Measurements from ENCODE around the gene NCKIPSD.
A peak's percentile ranks its signal among the peaks of the same experiment; 100 is the strongest.

Gene NCKIPSD

DNA sequence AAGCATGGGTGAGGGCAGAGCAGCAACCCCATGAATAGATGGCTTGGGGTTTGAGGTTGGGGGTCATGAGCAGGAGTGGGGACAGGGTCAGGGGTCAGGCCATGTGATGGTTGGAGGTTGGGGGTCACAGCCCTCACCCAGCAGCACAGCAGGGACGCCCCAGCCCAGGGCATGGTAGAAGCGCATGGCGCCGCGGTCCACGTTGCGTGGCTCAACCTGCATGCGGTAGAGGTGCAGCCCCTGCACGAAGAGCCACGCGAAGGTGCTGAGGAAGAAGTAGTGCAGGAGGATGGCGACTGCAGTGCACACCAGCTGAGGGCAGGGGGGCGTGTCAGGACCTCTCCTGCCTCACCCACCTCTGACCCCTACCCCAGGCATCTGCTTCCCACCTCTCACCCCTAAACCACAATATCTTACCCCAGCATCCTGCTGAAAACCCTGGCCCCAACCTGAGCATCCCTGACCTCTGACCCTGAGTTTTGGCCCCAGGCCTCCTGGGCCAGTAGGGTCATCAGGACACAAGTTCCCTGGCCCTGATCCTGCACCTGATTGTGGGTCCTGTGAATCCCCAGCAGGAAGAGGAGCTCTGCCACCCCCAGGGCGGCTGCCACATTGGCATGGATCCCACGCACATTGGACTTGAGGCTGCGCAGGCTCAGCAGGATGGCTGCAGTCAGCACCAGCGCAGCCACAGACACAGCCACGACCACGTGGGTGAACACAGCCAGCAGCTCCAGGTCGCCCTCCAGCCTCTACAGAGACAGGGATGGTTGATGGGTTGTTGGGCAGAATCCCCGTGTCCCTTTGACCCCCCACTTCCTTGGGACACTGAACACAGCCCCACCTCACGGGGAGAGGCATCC lies 40.6 kb downstream of the NCKIPSD start:
- no peak for DNase-seq

DNA sequence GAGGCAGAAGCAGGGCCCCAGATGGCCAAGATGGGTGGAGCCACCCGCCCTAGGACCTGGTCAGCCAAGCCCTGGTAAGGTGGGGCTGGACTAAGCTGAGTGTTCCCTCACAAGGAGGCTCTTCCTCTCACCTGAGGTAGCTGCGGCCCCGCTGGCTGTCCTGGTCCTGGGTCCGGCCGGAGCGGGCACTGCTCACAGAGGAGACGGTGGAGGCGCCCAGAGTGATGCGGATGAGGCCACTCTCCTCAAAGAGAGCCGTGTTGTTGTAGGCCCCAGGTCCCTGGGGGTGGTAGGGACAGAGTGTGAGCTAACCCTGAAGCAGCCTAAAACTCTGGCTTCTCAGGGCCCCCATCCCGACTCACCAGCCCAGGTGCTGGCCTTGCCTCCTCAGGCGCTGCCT lies 43.1 kb downstream of the NCKIPSD start:
- DNase-seq, result no peak

DNA sequence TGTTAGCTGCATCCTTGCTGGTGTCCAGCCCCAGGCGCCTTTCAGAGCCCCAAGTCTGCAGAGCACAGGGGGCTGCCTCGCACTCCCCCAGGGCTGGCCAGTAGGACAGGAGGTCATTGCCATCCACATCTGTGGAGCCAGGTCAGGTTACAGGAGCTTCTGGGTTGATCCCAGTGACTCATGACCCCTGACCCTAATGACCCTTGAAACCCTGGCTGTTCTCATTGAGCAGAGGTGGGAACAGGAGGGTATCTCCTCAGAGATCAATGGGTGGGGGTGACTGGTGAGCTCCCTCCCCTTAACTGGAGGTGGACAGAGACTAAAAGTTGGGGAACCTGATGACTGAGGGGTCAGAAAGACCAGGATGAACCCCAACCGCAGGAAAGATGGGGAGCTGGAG lies 44.3 kb downstream of the NCKIPSD start:
- DNase-seq, result no peak

DNA sequence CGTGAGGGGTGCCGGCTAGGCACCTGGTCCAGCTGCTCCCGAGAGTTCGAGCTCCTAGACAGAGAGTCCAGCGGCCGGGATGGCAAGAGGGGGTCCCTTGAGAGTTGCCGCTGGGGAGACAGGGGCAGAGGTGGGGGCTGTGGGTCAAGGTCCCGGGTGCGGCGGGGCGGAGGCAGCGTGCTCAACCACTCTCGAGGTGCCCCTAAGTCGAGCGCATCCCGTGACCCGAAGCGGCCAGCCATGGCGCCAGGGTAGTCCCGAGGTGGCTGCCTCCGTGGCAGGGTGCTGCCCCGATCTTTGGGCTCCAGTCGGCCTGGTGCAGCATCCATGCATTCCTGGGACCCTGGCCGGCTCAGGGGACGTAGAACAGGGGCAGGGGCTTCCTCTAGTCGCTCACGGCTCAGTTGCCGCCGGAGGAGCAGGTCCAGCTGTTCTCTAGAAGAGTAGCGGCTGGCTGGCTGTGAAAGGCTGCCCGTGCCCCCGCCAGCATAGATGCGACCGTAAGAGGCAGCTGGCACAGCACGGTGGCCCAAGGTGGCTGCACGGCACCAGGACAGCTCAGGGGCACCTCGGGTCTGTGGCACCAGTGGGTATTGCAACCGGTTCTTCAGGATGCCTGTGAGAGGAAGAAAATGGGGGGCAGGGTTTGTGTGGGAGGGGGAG lies 45.6 kb downstream of the NCKIPSD start:
- DNase-seq, result no peak

DNA sequence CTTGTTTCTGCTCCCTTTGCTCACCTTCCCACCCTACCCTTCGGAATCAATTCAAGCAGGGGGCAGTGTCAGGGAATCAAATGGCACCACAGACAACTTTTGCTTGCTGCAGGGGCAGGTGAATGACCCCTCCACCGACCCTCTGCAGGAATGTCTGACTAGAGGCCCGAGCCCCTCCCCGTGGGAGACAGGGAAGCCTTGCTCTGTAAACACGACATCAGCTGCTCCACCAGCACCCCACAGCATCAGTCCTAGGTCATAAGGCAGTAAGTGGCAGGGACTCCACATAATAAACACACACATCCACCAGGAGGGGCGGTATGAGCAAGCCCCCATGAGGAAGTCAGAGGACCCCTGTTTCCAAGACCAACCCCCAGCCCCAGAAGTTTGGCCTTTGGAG lies 48.4 kb downstream of the NCKIPSD start:
- no peak for DNase-seq

DNA sequence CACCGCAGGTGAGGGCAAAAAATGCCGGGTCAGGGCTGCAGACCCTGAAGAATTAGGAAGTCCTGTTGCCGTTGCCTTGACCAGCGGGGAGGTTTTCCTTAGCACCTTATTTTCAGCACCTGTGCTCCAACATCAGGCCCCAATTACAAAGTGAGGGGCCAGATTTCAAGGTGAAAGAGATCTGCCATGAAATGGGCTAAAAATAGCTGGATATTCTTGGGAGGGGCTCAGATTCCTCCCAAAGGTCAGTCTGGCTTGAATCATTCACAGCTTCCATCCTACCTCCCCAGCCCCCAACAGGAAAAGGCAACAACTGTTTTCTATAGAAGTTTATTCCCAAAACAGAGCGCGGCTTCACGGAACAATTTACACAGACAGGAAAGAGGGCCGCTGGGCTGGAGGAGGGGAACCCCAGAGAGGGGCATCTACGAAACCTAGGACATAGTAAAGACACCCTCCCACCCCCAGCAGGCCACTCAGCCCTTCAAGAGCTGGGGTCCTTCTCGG lies 49.5 kb downstream of the NCKIPSD start:
- DNase-seq, result no peak

DNA sequence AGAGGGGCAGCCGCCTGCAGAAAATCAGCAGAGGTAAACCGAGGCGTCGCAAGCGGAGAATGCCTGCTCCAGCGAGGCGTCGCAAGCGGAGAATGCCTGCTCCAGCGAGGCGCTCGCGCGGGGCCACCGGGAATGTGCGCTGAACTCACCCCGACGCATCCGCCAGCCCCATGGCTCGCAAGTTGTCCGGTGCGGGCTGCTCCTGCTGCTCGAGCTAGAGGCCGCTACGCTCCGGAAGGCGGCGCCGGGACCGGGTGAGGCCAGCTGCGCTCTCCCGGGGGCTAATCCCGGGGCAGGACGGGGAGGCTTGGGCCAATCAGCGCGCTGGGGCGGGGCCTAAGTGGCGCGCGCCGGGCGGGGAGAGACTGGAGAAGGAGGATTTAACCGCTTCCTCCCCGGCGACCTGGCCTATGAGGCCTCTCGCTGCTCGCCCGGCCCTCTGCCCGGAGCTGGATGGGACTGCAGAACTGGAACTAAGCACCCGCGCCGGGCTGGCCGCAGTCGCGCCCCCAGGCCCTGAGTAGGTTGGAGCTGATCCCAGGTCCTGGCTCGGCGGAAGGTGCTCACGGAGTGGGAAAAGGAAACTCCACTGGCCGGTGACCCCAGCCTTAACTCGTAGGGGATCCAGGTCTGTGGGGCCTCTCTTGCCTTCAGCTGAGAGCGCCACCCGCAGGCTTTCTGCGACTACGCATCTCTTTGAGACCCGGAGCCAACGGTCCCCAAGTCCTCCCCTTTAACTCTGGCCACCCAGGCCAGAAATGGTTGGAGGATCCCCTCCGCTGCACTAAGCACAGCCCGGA lies 50.3 kb downstream of the NCKIPSD start, which contains the start of gene SLC26A6:
Gene SLC26A6 (minus strand): TSS at position 240 of the 800 bp plus-strand sequence. CDS start 68 bp downstream, at position 172.
- DNase-seq, result peak; percentile 85 to 96 (median 89)

DNA sequence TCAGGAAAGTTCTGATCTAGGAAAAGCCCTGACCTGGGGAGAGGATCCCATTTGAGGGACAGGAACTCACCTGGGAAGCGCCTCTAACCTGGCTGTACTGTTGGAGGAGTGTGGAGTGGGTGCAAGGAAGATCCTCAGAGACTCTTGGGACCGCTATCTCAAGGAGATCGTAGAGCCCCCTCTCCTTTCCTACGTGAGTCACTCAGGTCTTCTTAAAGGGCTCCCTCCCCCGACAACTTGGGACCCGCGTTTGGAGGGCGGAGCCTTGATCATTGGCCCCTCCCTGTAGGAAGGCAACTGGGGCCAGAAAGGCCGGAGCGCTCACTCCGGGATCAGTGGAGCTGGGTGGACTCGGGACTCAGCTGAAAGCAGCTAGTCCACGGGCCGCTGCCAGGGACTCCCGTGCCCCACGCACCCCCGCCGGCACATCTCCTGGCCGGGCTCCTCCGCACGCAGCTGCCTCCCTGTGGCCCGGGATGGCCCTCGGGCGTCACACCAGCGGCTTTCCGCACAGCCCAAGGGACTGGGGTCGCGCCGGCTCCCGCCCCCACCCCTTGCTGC lies 51.0 kb downstream of the NCKIPSD start:
- peak in 3 of 5 donors; percentile 24 to 36 (median 29) for DNase-seq

DNA sequence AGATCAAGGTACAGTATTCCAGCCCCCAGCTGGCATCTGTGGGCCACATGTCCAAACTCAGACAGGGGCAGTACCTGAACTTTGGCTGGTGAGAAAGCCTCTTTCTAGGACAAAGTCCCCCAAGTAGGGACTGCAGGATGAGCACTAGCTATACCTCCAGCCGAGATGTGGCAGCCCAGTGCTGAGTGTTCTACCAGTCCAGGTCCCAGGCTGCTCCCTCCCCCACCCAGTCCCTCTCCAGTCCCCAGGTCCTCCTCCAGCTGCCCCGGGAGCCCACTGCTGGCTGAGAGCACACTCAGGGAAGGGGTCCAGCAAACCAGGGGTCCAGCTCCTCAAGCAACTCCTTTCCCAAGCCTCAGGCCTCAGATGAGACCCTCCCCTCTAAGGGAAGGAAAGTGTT lies 52.0 kb downstream of the NCKIPSD start:
- DNase-seq, result no peak

- DNase-seq, result no peak
Measured at GRCh38 chr3:48633256-48633655, 52.5 kb downstream of the NCKIPSD start.

DNA sequence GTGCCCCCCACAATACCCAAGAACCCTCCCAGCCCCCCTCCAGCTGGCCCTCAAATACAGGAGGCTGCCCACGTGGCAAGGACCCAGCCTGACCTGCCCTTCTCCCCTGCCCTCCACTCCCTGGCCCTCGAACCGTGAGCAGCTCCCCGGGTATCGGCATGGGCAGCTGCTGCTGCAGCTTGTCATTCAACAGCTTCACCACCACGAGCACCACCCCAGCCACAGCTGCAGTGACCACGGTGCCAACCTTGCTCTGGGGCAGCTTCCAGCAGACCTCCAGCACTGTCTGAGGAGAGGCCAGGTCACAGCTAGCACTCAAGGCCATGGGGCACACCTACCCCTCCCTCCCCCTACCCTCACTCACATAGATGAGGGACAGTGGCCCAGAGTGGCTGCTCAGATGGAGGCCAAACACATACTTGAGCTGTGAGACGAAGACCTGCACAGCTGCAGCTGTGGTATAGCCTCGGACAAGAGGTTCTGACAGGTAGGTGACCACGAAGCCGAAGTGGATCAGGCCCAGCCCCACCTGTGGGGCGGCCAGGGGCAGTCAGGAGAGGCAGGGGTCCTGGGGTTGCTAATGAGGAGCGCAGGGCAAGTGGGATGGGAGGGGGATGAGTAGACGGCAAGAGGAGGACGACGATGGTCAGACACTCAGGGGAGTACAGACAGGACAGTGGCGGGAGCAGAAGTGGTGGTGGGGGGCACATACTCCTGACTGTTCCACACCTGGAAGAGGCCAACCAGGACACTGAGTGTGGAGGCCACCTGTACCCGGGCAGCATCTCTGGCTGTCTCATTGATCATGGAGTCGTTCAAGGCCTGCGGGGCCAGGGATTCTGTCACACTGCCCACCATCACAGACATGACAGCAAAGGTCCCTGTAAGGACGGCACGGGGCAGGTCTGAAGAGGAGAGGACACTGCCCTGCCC lies 53.9 kb downstream of the NCKIPSD start:
- no peak for DNase-seq

DNA sequence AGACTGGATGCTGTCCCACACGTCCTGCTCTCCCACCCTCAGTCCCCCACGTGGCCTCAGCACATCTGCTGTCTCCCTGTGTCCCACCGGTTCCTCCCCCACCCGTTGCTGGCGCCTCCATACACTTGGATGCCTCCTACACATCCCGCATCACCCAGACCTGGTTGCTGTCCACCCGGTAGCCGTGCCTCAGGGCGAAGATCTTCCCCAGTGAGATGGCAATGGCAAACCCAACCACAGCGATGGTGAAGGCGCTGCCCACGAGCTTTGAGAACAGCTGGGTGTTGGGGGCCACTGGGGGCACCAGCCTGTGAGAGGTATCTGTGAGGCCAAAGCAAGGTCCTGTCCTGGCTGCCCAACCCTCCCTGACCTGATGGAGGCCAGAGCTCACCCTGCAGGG lies 54.9 kb downstream of the NCKIPSD start:
- no peak for DNase-seq

GRCh38 chr3:48630407-48630806 lies 55.3 kb downstream of the NCKIPSD start:
- DNase-seq, result no peak

DNA sequence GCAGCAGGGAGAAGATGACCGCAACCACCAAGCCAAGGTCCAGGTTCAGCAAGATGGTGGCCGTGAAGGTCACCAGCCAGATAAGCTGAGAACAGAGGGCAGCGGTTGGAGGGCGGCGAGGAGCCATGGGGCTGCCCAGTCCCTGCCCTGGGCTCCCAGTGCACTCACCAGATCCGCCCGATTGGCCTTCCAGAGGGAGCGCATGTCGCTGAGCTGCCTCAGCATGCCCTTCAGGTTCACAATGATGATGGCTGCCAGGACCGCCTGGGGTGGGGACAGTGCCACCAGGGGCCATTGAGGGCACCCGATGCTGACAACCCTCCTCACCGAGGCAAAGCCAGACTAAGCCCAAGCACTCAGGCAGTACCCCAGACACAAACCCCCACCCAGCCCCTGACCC lies 55.8 kb downstream of the NCKIPSD start:
- DNase-seq, result no peak

- DNase-seq, result no peak
Measured at GRCh38 chr3:48628277-48629017, 57.3 kb downstream of the NCKIPSD start.

DNA sequence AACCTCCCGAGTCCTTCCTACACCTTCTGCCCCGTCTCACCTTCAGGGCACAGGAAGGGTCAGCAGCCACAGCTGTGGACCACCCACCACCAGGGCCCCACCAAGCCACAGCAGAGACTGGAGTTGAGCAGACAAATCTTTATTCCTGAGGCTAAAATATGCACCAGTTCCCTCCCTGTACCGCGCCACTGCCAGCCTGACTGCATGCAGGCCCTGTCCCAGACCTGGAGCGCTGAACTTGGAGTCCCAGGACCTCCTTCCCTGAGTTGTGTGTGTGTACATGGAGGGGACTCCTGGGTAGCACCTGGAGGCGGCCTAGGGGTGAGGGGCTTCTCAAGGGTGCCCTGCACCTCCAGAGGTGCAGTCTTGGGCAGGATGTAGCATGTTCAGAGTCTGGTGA lies 60.1 kb downstream of the NCKIPSD start:
- no peak for DNase-seq

DNA sequence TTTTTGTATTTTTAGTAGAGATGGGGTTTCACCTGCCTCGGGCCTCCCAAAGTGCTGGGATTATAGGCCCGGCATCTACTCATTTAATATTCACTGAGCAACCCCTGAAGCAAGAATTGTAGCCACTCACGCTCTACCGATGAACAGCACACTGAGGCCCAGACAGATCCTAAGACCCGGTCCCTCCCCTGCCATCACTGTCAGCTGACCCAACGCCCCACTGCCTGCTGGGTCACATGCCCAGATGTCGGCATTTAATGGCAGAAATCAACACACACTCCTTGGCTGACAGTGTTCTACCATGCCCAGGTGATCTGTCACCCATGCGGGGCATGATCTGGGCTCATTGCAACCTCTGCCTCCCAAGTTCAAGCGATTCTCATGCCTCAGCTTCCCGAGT lies 60.9 kb downstream of the NCKIPSD start:
- DNase-seq, result no peak

DNA sequence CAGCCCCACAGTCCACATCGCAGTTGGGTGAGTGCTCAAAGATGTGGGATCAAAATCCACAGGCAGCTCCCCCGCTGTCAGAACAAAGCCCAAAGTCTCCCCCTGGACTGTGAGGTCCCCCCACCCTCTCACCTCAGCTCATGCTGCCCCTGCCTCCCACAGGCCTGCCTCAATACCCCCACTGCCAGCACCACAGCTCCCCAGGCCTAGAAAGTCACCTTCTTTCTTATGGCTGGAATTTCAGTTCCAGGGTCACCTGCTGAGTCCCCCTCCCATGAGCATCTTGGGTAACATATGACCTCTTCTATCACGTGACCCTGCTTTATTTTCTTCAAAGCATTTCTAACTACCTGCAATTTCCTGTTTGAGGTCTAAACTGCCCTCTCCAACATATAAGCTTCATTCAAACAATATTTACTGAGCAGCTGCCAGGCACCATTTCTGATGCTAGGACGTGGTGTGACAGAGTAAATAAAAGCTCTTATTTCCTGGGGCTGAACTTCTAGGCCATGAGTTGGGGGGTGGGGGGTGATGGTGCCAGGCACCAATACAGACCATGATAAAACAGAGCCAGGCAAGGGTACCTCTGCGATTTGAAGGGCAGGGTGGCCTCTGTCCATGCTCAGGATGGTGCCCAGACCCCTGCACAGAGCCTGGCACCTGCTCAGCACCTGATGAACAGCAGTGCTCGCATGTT lies 61.7 kb downstream of the NCKIPSD start:
- DNase-seq, result no peak
